HEK293 (cell line): ENCODE results near the gene PSMD12.

Source experiments
- ATF2 ChIP-seq: fragments of 450-650 bp; formaldehyde crosslinking; IDR thresholded peaks from 2 replicates; pipeline ENCODE4 v1.5.1; 2016; ENCODE audit warnings: missing biosample characterization, missing genetic modification characterization, low read depth
- CTCF ChIP-seq: fragments of 450-650 bp; formaldehyde crosslinking; IDR thresholded peaks from 2 replicates; pipeline ENCODE4 v1.5.1; 2016; ENCODE audit warnings: missing biosample characterization, missing genetic modification characterization
- RBAK ChIP-seq: fragments of 450-650 bp; formaldehyde crosslinking; IDR thresholded peaks from 2 replicates; pipeline ENCODE4 v1.5.1; 2016; ENCODE audit warnings: missing biosample characterization, missing genetic modification characterization
- SP2 ChIP-seq: fragments of 450-650 bp; formaldehyde crosslinking; IDR thresholded peaks from 2 replicates; pipeline ENCODE4 v1.5.1; 2016; ENCODE audit warnings: missing biosample characterization, missing genetic modification characterization
- TSHZ1 ChIP-seq: fragments of 450-650 bp; formaldehyde crosslinking; IDR thresholded peaks from 2 replicates; pipeline ENCODE4 v1.5.1; 2016; ENCODE audit warnings: missing biosample characterization, missing genetic modification characterization, borderline replicate concordance
- ZNF112 ChIP-seq: fragments of 450-650 bp; formaldehyde crosslinking; IDR thresholded peaks from 2 replicates; pipeline ENCODE4 v1.5.0; 2017; ENCODE audit warnings: missing biosample characterization, missing genetic modification characterization
- ZNF148 ChIP-seq: fragments of 450-650 bp; formaldehyde crosslinking; IDR thresholded peaks from 2 replicates; pipeline ENCODE4 v1.5.0; 2017; ENCODE audit warnings: missing biosample characterization, missing genetic modification characterization, borderline replicate concordance
- ZNF214 ChIP-seq: fragments of 450-650 bp; formaldehyde crosslinking; IDR thresholded peaks from 2 replicates; pipeline ENCODE4 v1.5.1; 2017; ENCODE audit warnings: missing biosample characterization, mild to moderate bottlenecking, missing genetic modification characterization, borderline replicate concordance
- ZNF510 ChIP-seq: fragments of 450-650 bp; formaldehyde crosslinking; IDR thresholded peaks from 2 replicates; pipeline ENCODE4 v1.5.1; 2018; ENCODE audit warnings: mild to moderate bottlenecking, missing genetic modification characterization, missing biosample characterization; ENCODE audit not compliant: insufficient replicate concordance

GRCh38 chr17:67412941-67413340 lies 46.6 kb upstream of the PSMD12 start:
- TF ChIP-seq CTCF (tag by site-specific recombination) (no peak), ZNF214 (tag by site-specific recombination) (no peak), TSHZ1 (tag by site-specific recombination) (no peak), RBAK (tag by site-specific recombination) (no peak), ATF2 (tag by site-specific recombination) (no peak), ZNF510 (tag by site-specific recombination) (no peak), ZNF112 (no peak), SP2 (tag by site-specific recombination) (no peak), ZNF148 (no peak)
